HG02870 (cell line): ENCODE results near the gene AEBP1.

Source experiments
- ATAC-seq: cut with Tn5 transposase; IDR thresholded peaks from one replicate; pipeline ENCODE4 v1.9.1; 2021; ENCODE audit warnings: mild to moderate bottlenecking, moderate library complexity; ENCODE audit not compliant: unreplicated experiment

AEBP1 gene

DNA sequence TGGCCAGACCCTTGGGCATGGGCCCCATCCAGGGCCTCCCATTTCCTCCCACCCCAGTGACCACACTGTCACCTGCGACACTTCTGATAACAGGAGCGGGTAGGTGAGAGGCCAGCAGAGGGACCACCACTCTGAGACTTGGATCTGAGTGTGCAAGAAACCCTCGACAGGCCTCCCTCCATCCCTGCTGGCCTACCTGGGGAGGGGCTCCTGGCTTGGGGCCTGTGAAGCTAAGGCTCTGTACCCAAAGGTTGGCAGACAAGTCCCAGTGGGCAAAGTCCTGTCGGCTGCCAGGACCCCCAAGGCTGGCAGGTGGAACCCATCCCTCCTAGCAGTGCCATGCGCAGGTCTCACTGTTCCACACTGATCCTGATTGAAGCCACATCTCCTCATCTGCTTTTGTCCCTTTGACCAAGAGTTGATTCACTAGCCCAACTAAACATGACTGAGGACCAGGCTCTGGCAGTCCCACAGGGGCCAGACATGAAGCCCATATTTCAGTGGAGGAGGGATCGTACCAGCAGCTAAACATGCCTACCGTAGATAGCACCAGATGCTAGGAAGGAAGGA is 37.6 kb upstream of the AEBP1 start:
- no peak for ATAC-seq

DNA sequence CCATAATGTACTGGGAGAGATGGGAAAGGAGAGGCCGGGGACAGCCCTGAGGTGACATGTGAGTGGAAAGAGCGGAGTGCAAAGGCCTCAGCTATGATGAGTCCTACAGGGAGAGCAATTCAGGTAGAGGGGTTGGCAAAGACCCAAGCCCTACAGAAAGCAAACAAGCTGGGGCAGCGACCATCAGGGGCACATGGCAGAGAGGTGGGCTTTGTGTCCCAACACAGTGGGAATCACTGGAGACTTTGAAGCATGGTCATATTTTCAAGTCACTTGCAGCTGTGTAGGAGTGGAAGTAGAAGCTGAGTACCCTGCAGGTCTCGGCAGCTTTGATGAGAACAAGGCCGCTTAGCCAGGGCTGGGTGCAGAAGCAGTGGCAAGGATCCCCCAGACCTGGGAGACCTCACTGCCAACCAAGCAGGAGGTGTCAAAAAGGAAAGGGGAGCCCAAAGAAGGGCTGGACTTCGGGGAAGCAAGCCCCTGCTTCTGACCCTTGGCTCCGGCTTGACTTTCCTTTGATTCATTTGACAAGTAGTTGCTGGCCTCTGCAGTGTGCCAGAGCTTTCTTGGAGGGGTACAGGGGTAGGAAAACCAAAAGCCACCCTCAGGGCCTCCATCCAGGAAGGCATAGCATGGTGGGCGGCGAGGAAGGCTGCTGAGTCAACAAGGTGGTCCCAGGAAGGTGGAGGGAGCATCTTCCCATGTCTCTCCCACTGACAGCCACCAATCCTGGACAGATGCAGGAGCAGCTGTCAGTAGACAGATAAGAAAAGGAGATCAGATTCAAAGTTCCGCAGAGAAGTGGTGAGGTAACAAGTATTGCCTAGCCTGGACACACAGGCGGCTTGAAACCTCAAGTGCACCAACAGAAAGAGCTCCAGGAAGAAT is 36.8 kb upstream of the AEBP1 start:
- no peak for ATAC-seq

DNA sequence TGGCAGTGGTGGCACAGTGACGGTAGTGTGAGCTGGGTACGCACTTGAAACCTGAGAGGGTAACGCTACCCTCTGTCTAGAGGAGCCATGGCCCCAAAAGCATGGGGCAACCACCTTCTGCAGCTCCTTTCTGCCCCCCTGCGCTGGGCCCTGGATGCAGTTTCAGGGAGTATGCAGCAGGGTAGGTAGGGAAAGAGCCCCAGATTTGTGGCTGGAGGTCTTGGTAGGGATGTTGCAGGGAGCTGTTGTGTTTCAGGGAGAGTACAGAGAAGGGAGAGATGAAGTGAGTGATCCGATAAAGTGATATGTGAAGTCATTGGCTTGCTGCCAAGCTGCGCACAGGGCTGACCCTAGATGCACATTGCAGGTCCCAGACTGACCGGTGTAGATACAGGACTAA is 36.1 kb upstream of the AEBP1 start:
- no peak for ATAC-seq

DNA sequence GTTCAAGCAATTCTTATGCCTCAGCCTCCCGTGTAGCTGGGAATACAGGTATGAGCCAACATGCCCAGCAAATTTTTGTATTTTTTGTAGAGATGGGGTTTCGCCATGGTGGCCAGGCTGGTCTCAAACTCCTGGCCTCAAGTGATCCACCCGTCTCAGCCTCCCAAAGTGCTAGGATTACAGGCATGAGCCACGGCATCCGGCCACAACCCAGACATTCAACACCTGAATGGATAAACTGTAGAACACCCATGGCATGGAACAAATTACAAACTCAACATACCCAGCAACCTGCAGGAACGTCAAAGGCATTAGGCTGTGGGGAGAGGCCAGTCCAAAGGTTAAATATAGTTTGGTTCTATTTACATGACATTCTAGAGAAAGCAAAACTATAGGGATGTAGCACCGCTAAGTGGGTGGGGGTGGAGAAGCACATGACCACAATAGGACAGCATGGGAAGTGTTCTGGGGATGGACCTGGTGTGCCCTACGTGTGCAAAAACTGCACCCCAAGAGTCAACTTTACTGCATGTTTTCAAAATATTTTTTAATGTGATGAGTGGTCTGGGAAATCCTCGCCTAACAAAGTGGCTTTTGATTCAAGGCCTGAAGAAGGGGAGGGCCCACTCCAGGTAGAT is 32.3 kb upstream of the AEBP1 start:
- ATAC-seq, result no peak

DNA sequence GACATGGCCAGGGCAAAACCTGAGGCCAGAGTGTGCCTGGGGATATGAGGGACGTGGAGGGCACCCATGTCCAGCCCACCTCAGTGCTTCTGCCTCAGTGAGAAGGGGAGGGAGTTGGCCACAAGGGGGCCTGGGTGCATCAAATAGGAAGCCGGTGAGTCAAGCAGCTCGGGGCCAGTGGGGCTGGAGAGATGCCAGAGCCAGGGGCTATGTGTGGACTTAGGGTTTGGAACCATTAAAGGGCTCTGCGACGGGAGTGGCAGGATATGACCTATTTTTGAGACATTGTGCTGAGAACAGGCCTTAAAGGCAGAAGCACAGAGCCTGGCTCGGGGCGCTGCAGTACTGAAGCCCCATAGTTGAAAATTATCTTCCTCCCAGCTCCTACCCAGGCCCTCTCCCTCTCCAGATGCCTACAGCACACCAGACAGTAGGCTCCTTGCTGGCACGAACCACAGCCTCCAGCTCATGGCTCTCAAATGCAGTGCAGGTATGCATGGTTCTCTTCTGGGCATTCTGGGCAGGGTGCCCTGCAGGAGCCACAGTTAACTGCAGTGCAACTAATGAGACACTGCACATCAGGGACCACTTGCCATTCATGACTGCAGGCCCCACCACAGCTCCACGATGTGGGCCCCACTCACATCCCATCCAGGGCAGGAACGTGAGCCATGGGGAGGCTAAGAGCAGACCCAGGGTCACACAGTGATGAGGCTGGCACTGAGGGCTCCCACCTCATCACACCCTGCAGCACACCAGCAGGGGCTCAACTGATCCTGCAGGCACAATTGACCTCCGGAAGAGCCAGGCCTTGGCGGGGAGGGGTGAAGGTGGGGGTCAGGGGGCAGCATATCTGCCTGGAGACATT is 31.5 kb upstream of the AEBP1 start:
- no peak for ATAC-seq

DNA sequence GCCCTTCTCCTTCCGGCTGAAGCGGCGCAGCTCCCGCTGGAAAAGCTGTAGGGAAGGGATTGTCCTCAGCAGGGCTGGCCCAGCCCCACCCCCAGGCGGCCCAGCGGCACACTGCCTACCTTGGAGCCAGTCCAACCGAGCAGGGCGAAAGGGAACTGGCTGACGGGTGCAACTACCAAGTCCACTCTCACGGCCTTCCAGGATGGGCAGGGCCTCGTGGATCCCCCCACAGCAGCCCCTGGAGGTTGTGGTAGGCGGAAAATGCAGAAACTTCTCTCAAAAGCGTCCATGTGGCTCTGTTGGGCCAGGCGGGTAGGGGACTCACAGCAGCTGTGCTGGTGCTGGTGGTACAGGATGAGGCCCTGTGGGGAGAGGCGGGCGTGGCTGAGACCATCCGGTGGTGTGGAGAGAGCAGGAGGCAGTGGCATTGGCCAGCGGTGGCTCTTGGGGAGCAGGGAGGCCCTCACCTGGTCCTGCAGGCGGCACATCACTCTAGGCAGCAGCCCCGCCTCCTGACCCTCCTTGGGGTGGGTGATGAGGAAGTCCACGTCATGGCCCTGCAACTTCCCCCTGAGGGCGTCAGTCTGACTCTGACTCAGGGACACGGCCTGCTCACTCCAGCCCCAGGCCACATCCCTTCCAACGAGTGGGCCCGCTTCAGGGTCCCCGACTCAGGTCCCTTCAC is 30.3 kb upstream of the AEBP1 start:
- peak; percentile 74 for ATAC-seq

DNA sequence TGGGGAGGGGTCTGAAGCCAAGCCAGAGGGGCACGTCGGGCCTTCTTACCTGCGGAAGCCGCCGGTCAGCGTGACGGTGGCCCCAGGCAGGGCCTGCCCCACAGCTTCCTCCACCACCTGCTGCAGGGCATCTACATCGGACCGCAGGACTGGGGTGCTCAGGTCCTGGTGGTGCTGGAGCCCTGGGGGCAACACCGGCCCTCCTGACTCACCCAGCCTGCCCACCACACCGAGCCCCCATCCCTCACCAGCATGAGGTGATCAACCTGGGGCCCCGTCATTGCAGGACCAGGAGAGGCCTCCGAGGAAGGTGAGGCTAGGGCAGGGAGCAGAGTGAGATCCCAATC is 29.8 kb upstream of the AEBP1 start:
- no peak for ATAC-seq

DNA sequence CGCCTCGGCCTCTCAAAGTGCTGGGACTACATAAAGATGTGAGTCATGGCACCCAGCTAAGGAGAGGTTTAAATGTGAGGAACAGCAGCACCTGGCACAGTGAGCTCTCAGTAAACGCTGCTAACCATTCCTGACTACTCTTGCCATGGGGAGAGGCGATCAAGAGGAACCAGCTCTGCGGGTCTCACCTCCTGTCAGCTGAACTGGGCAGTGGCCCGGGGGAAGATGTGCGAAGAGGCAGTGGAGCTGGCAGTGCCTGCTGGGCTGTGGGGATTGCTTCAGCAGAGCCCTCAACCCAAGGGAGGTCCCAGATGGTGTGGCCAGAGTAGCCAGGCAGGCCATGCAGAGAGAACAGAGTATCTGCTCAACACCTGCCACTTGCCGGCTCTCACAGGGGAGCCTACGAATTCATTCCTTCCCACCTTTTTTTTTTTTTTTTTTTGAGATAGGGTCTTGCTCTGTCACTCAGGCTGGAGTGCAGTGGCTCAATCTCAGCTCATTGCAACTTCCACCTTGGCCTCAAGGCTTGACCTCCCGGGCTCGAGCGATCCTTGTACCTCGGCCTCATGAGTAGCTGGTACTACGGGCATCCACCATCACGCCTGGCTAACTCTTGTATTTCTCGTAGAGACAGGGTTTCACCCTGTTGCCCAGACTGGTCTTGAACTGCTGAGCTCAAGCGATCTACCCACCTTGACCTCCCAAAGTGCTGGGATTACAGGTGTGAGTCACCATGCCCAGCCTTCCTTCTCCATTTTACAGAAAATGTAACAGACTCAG is 28.7 kb upstream of the AEBP1 start:
- ATAC-seq, result no peak

DNA sequence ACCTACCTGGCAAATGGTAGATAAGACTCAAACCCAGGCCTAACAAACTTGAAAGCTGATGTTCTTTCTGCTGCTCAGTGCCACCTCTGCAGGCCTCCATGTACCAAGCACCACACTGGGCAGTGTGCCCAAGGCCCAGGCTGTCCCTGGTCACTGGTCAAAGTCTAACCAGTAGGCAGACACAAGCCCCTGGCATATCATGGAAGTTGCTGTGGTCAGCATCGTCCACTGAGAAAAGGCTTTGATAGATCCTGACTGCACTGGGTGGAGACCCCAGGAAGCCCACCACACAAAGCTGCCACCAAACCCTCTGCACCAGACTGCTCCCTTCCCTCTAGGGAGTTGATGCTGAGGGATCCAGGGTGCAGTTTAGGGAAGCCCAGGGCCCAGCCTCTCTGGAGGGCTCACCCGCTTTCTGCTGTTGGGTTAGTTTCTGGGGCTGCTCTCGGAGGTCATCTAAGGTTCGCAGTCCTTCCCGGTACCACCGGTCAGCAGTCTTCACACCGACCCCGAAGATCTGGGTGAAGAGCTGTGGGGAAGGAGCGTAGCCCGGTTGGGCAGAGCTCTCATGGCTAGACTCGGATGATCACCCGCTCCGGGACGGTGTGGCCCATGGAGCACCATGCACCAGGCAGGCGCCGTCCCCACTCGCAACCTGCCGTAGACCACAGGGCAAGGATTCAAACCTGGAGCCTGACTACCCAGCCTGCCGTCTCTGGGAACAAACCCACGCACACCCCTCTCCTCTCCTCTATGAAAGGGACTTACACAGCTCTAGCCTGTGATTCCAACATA is 27.8 kb upstream of the AEBP1 start:
- no peak for ATAC-seq

DNA sequence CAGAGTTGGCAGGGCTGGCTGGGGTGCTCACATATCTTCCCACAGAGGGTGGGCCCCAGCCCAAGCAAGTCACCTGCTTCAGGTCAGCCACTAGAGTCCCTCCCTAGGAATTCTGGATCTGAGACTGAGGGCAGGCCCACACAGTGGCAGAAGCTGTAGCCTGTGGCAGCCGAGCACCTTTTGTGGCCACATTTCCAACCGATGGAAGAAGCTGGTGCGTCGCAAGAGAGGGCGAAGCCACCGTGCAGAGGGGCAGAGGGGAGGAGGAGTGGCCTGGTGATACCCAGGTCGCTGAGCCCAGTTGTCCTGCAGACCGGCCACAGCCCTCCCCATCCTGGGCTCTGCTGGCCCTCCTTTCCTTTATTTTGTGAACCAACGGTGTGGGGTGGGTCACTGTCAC is 27.1 kb upstream of the AEBP1 start:
- ATAC-seq, result no peak

DNA sequence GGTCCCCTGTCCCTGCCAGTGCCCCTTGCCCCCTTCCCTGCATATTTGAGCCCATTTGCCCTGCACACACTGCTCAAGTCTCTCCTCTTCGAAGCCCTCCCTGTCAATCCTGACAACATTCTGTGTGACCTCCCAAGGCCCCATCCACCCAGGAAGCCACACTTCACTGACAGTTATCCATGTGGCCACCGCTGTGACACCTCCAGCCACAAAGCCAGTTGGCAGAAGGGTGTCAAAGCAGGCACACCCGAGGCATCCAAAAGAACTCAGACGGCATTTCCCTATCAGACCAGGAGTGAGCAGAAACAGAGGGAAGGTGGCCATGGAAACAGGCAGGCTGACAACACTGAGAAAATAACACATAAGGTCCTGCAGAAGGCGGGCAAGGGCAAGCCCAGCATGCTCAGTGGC is 26.5 kb upstream of the AEBP1 start:
- ATAC-seq, result no peak

DNA sequence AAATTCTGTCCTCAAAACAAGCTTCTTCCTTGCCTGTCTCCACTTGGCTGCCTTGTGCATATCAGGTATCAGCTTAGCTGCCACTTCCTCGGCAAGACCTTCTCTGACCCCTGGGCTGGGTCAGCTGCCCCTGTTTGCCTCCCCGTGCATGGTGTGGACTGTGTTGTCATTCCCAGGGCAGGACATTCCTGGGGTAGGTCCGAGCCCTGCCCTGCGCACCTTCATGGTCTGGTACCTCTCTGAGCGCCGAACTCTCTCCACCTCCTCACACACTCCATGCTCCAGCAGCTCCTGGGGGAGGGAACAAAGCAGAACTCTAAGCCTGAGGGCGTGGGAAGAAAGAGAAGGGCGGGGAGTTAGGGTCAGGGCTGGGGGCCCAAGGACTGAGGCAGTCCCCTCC is 25.6 kb upstream of the AEBP1 start:
- ATAC-seq, result no peak

DNA sequence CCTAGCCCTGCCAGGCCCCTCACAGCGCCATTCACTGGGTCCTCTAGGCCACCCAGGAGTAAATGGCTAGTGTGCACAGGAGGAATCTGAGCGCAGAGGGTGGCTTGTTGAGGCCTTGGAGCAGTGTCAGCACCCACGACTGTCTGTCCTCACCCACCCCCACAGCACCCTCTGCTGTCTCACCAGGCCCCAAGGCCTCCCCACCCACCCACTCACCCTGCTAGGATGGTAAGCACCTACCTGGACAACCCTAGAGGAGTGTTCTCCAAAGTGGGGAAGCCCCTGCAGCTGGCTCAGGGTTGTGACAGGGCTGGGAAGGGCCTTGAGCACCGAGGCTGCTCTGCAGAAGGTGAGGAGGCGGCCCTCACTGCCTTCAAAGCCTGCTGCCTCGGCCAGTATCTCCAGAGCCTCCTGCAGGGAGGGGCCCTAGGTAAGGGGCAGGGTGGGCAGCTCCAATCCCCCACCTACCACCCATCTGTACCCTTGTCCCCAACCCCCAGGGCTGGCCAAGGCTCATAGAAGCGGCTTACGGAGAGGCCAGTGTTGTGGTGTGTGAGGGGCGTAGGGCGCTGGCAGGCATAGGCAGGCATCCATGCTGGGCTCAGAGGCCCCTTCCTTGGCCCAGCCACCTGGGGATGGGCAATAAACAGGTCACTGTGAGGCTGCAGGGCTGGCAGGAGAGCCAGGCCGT is 24.7 kb upstream of the AEBP1 start:
- ATAC-seq, result no peak

DNA sequence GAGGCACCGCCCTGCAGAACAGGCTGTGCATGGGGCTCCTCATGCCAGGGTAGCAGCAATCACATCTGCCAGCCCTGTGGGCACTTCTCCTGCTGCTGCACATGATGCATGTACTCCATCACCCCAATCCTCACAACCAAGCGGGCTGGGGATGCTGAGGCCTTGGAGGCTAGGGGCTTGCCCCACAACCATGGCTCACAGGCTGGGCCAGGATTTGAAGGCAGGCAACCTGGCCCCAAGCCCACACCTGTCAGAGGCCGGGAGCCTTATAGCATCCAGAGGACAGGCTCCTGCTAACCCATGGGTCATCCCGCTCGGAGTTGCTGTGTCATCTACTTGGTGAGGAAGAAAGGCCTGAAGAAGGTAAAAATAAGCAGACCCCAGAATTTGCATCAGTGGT is 24.0 kb upstream of the AEBP1 start:
- ATAC-seq, result no peak

DNA sequence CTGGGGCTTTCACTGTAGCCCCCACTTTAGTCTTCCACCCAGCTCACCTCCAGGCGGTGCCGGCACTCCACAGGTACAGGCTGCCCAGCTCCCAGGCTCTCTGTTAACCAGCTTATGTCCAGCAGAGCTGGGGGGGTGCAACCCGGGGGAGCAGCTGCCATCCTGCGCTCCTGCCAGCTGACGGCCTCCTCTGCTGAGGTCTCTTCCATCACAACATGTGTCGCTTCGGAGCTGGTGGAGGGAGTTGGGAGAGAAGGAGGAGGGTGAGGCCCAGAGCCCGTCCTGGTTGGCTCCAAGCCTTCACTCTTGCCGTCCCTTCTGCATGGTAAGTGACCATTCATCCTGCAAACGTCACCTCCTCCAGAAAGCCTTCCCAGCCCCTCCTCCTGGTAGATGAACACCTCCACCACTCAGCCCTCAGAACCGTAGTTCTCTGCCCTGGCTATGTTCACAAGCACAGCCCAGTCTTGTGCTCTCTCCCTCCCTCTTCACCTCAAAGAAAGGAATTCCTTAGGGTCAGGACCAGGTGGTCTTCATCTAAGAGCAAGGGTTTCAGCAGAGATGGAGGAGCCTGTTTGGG is 23.4 kb upstream of the AEBP1 start:
- no peak for ATAC-seq

DNA sequence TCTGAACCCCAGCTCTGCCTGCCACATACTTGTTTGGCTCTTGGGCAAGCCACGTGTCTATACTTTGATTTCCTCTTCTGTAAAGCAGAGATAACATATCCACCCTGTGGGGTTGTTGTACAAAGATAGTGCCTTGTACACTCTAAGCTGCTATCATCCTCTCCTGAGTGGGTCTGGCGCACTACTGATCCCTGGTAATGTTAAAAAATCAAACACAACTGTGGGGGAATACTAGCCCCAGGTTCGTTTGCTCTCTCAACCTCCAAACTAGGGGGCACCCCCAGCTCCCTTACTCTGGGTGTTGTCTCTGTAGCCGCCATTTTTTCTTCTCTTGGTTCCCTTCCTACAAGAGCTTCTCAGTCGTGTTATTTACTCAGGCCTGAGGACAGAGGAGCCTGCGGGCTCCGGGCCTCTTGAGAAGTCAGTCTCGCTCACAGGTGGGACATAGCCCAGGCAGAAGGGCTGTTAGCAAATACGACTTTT is 22.8 kb upstream of the AEBP1 start:
- ATAC-seq, result no peak

DNA sequence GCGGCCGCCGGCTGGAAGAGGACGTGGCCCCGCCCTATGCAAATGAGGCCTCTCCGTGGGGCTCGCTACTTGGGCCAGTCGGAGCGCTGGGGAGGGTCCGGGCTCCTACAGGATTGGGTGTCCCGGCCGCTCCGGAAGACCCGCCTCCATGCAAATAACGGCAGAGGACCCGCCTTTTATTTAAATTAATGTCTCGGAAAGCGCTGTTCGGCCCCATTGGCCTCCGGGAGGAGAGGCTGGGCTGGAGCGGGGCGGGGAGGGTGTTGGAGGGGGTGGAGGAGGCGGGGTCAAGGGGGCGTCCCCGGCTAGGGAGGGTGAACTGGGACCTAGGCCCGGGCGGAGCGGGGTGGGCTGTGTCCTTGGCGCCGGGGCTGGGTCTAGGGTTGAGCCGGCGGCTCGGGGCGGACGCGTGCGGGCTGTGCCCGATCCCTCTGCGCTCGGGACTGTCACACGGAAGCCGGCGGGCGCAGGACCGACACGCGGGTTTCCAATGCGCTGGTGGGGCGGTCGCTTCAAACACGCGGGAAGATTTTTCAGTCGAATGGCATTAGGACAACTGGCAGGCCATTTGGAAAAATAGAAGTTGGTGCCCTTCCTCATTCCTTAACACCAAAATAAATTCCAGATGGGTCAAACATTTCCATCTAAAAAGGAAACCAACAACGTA is 21.5 kb upstream of the AEBP1 start:
- peak; percentile 91 for ATAC-seq

DNA sequence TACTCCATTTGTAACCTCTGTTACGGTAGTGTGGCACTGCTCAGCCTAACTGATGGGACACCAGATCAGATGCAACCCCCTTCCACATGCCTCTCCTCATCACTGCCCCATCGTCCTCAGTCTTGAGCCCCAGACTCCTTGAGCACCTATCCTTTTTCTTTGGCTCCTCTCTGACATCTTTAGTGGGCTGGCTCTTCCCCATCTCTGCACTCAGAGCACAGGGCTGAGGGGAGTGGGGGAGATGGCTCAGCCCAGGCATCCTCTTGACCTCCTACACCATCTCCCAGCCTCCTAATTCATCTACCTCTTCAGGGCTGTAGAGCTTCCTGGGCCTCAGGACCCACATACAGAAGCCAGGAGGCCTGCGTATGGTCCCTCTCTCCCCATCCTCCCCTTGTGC is 20.3 kb upstream of the AEBP1 start:
- ATAC-seq, result no peak
